Keratinocyte (primary cell): Measurements from ENCODE around the gene CHRNG. TPM values are rescaled to one million over a fixed set of nuclear protein-coding genes. Genes with fewer than 3 reads are reported as not detected.
A peak's percentile ranks its signal among the peaks of the same experiment; 100 is the strongest.

Source experiments
- DNase-seq: peaks from one replicate; pipeline ENCODE4 v3.0.0-alpha.2; 2011; ENCODE audit warnings: low read depth, missing footprints, low spot score
- FAIRE-seq: peaks from 2 replicates; lab custom pipeline; 2011; peaks lifted over from hg19 to GRCh38; lab: Jason Lieb, UNC
- H2AFZ ChIP-seq: 2 replicates; pipeline ENCODE4 v1.6.0; 2012; ENCODE audit warnings: low read length, control low read depth, inconsistent platforms; ENCODE audit not compliant: control insufficient read depth
- H3K27ac ChIP-seq: 2 replicates; pipeline ENCODE4 v1.5.1; 2011; ENCODE audit warnings: low read length; ENCODE audit not compliant: control insufficient read depth, insufficient read depth
- H3K27me3 ChIP-seq: 3 replicates; pipeline ENCODE4 v1.6.0; 2011; ENCODE audit warnings: low read length; ENCODE audit not compliant: control insufficient read depth, insufficient read depth; ENCODE audit errors: extremely low read depth
- H3K36me3 ChIP-seq, 2 experiments: 2 replicates in 1 of 2; 3 replicates in 1 of 2; pipeline ENCODE4 v1.5.1; 2011; ENCODE audit warnings: low read length in 2 of 2, mild to moderate bottlenecking in 1 of 2; ENCODE audit not compliant: control insufficient read depth in 2 of 2, insufficient read depth in 2 of 2; ENCODE audit errors: extremely low read depth in 1 of 2
- H3K4me1 ChIP-seq: 3 replicates; pipeline ENCODE4 v1.5.1; 2011; ENCODE audit warnings: low read length; ENCODE audit not compliant: control insufficient read depth, insufficient read depth; ENCODE audit errors: extremely low read depth
- H3K4me2 ChIP-seq: 3 replicates; pipeline ENCODE4 v1.6.0; 2011; ENCODE audit warnings: low read depth, low read length; ENCODE audit not compliant: control insufficient read depth, insufficient read depth; ENCODE audit errors: extremely low read depth
- H3K4me3 ChIP-seq, 3 experiments: fragments of 200-600 bp in 1 of 3; sonication (generic) in 1 of 3; 2 replicates in 2 of 3; 3 replicates in 1 of 3; pipeline ENCODE4 v1.5.1; 2011 to 2016; ENCODE audit warnings: low read length in 3 of 3, mild to moderate bottlenecking in 3 of 3, control low read depth in 2 of 3, inconsistent platforms in 1 of 3, low read depth in 1 of 3, mixed read lengths in 1 of 3, mixed run types in 1 of 3, moderate library complexity in 1 of 3; ENCODE audit not compliant: control insufficient read depth in 2 of 3, insufficient read depth in 2 of 3; ENCODE audit errors: extremely low read depth in 1 of 3
- H3K79me2 ChIP-seq: 2 replicates; pipeline ENCODE4 v1.6.0; 2012; ENCODE audit warnings: low read length; ENCODE audit not compliant: control insufficient read depth, insufficient read depth
- H3K9ac ChIP-seq: 3 replicates; pipeline ENCODE4 v1.6.0; 2011; ENCODE audit warnings: low read length; ENCODE audit not compliant: control insufficient read depth, insufficient read depth; ENCODE audit errors: extremely low read depth
- H3K9me1 ChIP-seq: 3 replicates; pipeline ENCODE4 v1.6.0; 2011; ENCODE audit warnings: low read length; ENCODE audit not compliant: control insufficient read depth, insufficient read depth; ENCODE audit errors: extremely low read depth
- H3K9me3 ChIP-seq: 2 replicates; pipeline ENCODE4 v1.5.1; 2012; ENCODE audit warnings: low read depth, low read length; ENCODE audit not compliant: control insufficient read depth
- H4K20me1 ChIP-seq: 3 replicates; pipeline ENCODE4 v1.6.0; 2011; ENCODE audit warnings: low read length; ENCODE audit not compliant: control insufficient read depth, insufficient read depth; ENCODE audit errors: extremely low read depth
- CTCF ChIP-seq, 3 experiments: IDR thresholded peaks in 1 of 3; conservative IDR thresholded peaks in 1 of 3; optimal IDR thresholded peaks in 1 of 3; 2 replicates in 2 of 3; 3 replicates in 1 of 3; pipeline versions ENCODE3 to v1.5.1; 2011; ENCODE audit warnings: low read length in 3 of 3, mild to moderate bottlenecking in 3 of 3, moderate library complexity in 2 of 3, control low read depth in 1 of 3, inconsistent platforms in 1 of 3; ENCODE audit not compliant: insufficient read depth in 2 of 3; ENCODE audit errors: extremely low read depth in 1 of 3
- EZH2 ChIP-seq: IDR thresholded peaks from one replicate; pipeline ENCODE4 v1.6.1; 2012; ENCODE audit warnings: inconsistent platforms, mild to moderate bottlenecking, low read length, moderate library complexity
- dilution Hi-C: fragments of 300-500 bp; cut with MboI; formaldehyde crosslinking; loops from one replicate; pipeline ENCODE4 v1.7.0; 2020; ENCODE audit warnings: low sequenced_read_pairs; ENCODE audit not compliant: extremely low pct_ligation_motif_present
- polyA plus RNA-seq, 5 experiments: library from polyadenylated mRNA; depleted of rRNA in 3 of 5; stranded (reverse) in 3 of 5; stranded (forward) in 1 of 5; unstranded in 1 of 5; fragments of >200 nt; gene quantifications; 1 replicate in 1 of 5; 2 replicates in 3 of 5; 3 replicates in 1 of 5; pipeline versions ENCODE4 v1.2.1 to v1.2.3, GENCODE V29; 2011 to 2012; ENCODE audit warnings: missing spikeins in 2 of 5, low read depth in 1 of 5, low replicate concordance in 1 of 5

The CHRNG gene
- polyA plus RNA-seq, 1 donor (not counting 4 experiments of a cell fraction or from before 2014, with no cell fraction given): not detected

GRCh38 chr2:232521098-232521497 lies 18.4 kb upstream of the CHRNG start:
- Histone ChIP-seq H3K79me2 (no peaks in the 10 kb centered on the region), H3K9me3 (no peaks in the 10 kb centered on the region), H3K27ac (no peak overlapping the region), H4K20me1 (no peaks in the 10 kb centered on the region), H3K4me1 (no peaks in the 10 kb centered on the region), H3K4me3 (no peak overlapping the region), H3K27me3 (peaks cover 49% of the 10 kb centered on the region), H3K4me2 (no peak overlapping the region), H3K9ac (no peak overlapping the region), H3K36me3 (no peaks in the 10 kb centered on the region), H3K9me1 (no peaks in the 10 kb centered on the region), H2AFZ (no peak overlapping the region)
- DNase-seq: no peak
- dilution Hi-C loops: no loop called here
- TF ChIP-seq CTCF (optimal IDR thresholded peaks at IDR 0.05 in 1 of 3, IDR thresholded peaks at IDR 0.05 in 1 of 3, conservative IDR thresholded peaks at IDR 0.05 in 1 of 3; ENCODE audit: extremely low read depth in 1 of 3, insufficient read depth in 2 of 3, low read length in 3 of 3) (no peak), EZH2 (no peak)
- no peak for FAIRE-seq

GRCh38 chr2:232521959-232522622 lies 17.4 kb upstream of the CHRNG start:
- peak in 2 of 3 experiments; percentile 65 to 73 for TF ChIP-seq CTCF (optimal IDR thresholded peaks at IDR 0.05 in 1 of 3, IDR thresholded peaks at IDR 0.05 in 1 of 3, conservative IDR thresholded peaks at IDR 0.05 in 1 of 3; ENCODE audit: extremely low read depth in 1 of 3, insufficient read depth in 2 of 3, low read length in 3 of 3)
- TF ChIP-seq EZH2: no peak
- FAIRE-seq: no peak

More at GRCh38 chr2:232521959-232522622, 17.4 kb upstream of the CHRNG start:
- no peaks in the 10 kb centered on the region for H4K20me1 ChIP-seq
- H3K4me3 ChIP-seq: no peak overlapping the region
- H3K4me1 ChIP-seq: no peaks in the 10 kb centered on the region
- no peaks in the 10 kb centered on the region for H3K9me3 ChIP-seq
- H3K36me3 ChIP-seq: no peaks in the 10 kb centered on the region
- H3K4me2 ChIP-seq: no peak overlapping the region
- H3K9ac ChIP-seq: no peak overlapping the region
- no peak overlapping the region for H2AFZ ChIP-seq
- H3K27me3 ChIP-seq: peaks cover 49% of the 10 kb centered on the region
- dilution Hi-C loops: no loop called here
- no peak for DNase-seq
- H3K79me2 ChIP-seq: no peaks in the 10 kb centered on the region
- no peaks in the 10 kb centered on the region for H3K9me1 ChIP-seq
- H3K27ac ChIP-seq: no peak overlapping the region
